Bronchial epithelial cell (primary cell): ENCODE measurements around the gene STAT6. TPM values are rescaled to one million over a fixed set of nuclear protein-coding genes. Genes with fewer than 3 reads are reported as not detected.

Experiments used
- DNase-seq: peaks from one replicate; pipeline ENCODE4 v3.0.0-alpha.2; 2010; ENCODE audit warnings: low read depth
- FAIRE-seq: peaks from 2 replicates; lab custom pipeline; 2011; peaks lifted over from hg19 to GRCh38; lab: Jason Lieb, UNC
- H3K27me3 ChIP-seq: 2 replicates; pipeline ENCODE4 v1.5.1; 2011; ENCODE audit warnings: low read length; ENCODE audit not compliant: control insufficient read depth, insufficient read depth
- H3K36me3 ChIP-seq: 2 replicates; pipeline ENCODE4 v1.5.1; 2011; ENCODE audit warnings: low read length; ENCODE audit not compliant: control insufficient read depth, insufficient read depth
- H3K4me3 ChIP-seq: 2 replicates; pipeline ENCODE4 v1.5.1; 2011; ENCODE audit warnings: mild to moderate bottlenecking, low read depth, low read length, control low read depth
- CTCF ChIP-seq: IDR thresholded peaks from 2 replicates; pipeline ENCODE4 v1.5.1; 2011; ENCODE audit warnings: mild to moderate bottlenecking, moderate library complexity, low read length, control low read depth, inconsistent platforms; ENCODE audit not compliant: insufficient read depth, severe bottlenecking
- total RNA-seq: library from RNA; depleted of rRNA; stranded (reverse); fragments of >200 nt; gene quantifications from 2 replicates; pipeline ENCODE4 v1.2.1, GENCODE V29; 2014

STAT6 gene
- total RNA-seq, 1 donor from 2014 or later: 30.8 TPM

- DNase-seq (no peak), FAIRE-seq (no peak)
- Histone ChIP-seq H3K36me3 (peaks cover 47% of the 10 kb centered on the region), H3K27me3 (no peaks in the 10 kb centered on the region), H3K4me3 (no peak overlapping the region)
- TF ChIP-seq CTCF: no peak
Observed at GRCh38 chr12:57106021-57106708, 5.0 kb downstream of the STAT6 start.

- FAIRE-seq (no peak), DNase-seq (no peak)
- H3K27me3 ChIP-seq: no peaks in the 10 kb centered on the region
- H3K4me3 ChIP-seq: no peak overlapping the region
- peaks cover 48% of the 10 kb centered on the region for H3K36me3 ChIP-seq
- no peak for TF ChIP-seq CTCF
Observed at GRCh38 chr12:57105011-57105753, 6.0 kb downstream of the STAT6 start.

- FAIRE-seq (peak; percentile 43), DNase-seq (no peak)
- Histone ChIP-seq H3K36me3 (peaks cover 53% of the 10 kb centered on the region), H3K4me3 (no peak overlapping the region), H3K27me3 (no peaks in the 10 kb centered on the region)
- no peak for TF ChIP-seq CTCF
Observed at GRCh38 chr12:57104292-57104910, 6.8 kb downstream of the STAT6 start.

- no peak for TF ChIP-seq CTCF
- no peaks in the 10 kb centered on the region for H3K27me3 ChIP-seq
- peaks cover 58% of the 10 kb centered on the region for H3K36me3 ChIP-seq
- FAIRE-seq (no peak), DNase-seq (no peak)
- no peak overlapping the region for H3K4me3 ChIP-seq
Observed at GRCh38 chr12:57103856-57104255, 7.3 kb downstream of the STAT6 start.

- DNase-seq: peak; percentile 42
- FAIRE-seq: no peak
- peaks cover 53% of the 10 kb centered on the region for H3K36me3 ChIP-seq
Observed at GRCh38 chr12:57101892-57102695, 9.1 kb downstream of the STAT6 start.

More at GRCh38 chr12:57101892-57102695, 9.1 kb downstream of the STAT6 start:
- no peak for TF ChIP-seq CTCF
- H3K4me3 ChIP-seq: no peak overlapping the region
- H3K27me3 ChIP-seq: no peaks in the 10 kb centered on the region
